Stimulated activated naive CD8-positive, alpha-beta T cell treated with anti-CD3 and anti-CD28 coated beads, Interleukin-15, amount 100 ng/mL, for 72 hours (primary cell): ENCODE results near the gene DOCK7.

Source experiments
- ATAC-seq: fragments of 150-1000 bp; cut with Tn5 transposase; 2 replicates; pipeline ENCODE4 v1.10.0; 2021; ENCODE audit warnings: mild to moderate bottlenecking, moderate library complexity
- DNase-seq, 2 donors: peaks; one replicate each; pipeline ENCODE4 v3.0.0; 2021 to 2022
- H3K27ac Mint-ChIP-seq, 2 donors: one replicate each; pipeline ENCODE4 v1.8.0; 2022; ENCODE audit warnings: mild to moderate bottlenecking in 2 of 2, mixed read lengths in 2 of 2, moderate library complexity in 2 of 2
- H3K27me3 Mint-ChIP-seq: one replicate; pipeline ENCODE4 v1.8.0; 2022; ENCODE audit warnings: mixed read lengths
- H3K4me1 Mint-ChIP-seq: one replicate; pipeline ENCODE4 v1.8.0; 2022; ENCODE audit warnings: mild to moderate bottlenecking, mixed read lengths
- H3K4me3 Mint-ChIP-seq, 2 donors: one replicate each; pipeline ENCODE4 v1.8.0; 2022; ENCODE audit warnings: mild to moderate bottlenecking in 2 of 2, mixed read lengths in 2 of 2, moderate library complexity in 1 of 2
- H3K9me3 Mint-ChIP-seq, 2 donors: one replicate each; pipeline ENCODE4 v1.8.0; 2022; ENCODE audit warnings: mixed read lengths in 2 of 2

Gene DOCK7

DNA sequence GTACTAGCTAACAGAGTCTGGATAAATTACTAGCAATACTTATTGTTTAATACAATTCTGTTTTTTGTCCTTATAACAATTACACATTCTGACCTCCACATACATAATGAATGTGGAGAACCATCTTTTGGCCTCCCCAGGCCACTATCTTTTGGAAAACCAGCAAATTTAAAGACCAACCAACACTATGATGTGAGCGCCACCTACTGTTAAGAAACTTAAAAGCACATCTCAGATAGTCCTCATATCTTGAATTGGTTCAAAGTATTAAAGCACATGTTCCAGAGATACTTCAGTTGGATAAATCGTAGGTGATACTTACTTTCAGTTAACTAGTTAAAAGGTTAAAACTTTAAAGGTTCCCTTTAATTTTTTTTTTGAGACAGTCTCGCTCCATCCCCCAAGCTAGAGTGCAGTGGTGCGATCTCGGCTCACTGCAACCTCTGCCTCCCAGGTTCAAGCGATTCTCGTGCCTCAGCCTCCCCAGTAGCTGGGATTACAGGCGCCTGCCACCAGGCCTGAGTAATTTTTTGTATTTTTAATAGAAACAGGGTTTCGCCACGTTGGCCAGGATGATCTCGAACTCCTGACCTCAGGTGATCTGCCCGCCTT is 280.7 kb downstream of the DOCK7 start:
- H3K27ac Mint-ChIP-seq = no peak overlapping the region
- DNase-seq = no peak
- ATAC-seq = no peak
- no peaks in the 10 kb centered on the region for H3K27me3 Mint-ChIP-seq
- H3K4me3 Mint-ChIP-seq = no peak overlapping the region
- H3K9me3 Mint-ChIP-seq = no peaks in the 10 kb centered on the region
- no peaks in the 10 kb centered on the region for H3K4me1 Mint-ChIP-seq

DNA sequence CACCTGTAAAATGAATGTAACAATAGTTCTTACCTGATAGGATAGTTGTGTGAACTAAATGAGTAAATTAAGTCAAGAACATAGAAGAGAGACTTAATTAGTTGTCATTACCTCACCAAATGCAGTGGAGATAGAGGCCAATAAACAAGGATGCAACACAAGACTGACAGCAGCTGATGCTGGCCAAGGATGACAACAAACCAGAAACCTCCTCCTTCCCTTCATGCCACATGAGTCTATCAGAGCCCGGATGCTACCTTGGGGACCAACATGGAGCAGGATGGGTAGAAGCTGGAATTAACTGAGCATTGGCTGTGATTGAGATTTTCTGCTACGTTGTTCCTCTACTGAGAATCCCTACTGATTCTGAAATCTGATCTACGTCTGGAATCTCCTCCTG is 281.6 kb downstream of the DOCK7 start:
- H3K9me3 Mint-ChIP-seq = no peaks in the 10 kb centered on the region

DNA sequence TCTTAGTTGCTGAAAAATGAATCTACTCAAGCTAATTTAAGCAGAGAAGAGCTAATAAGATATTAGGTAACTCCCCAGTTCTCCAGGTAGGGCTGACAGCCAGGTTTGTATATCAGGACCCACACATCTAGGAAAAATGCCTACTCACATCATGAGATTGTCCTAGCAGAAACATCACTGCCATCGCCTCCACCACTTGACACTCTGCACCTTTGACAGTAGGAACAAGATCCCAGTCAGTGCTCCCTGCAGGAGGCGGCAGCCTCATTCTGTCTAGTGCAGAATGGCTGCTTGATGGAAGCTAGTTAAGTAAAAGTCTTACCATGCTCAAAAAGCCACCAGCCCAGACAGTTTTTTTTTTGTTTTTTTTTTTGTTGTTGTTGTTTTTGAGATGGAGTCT is 282.9 kb downstream of the DOCK7 start:
- Mint-ChIP-seq H3K27me3 (no peaks in the 10 kb centered on the region), H3K4me3 (no peak overlapping the region), H3K4me1 (no peaks in the 10 kb centered on the region), H3K9me3 (no peaks in the 10 kb centered on the region), H3K27ac (no peak overlapping the region)
- DNase-seq (no peak), ATAC-seq (no peak)

More for the DNA sequence above, 281.6 kb downstream of the DOCK7 start:
- Mint-ChIP-seq H3K27me3 (no peaks in the 10 kb centered on the region), H3K4me1 (no peaks in the 10 kb centered on the region), H3K4me3 (no peak overlapping the region), H3K27ac (no peak overlapping the region)
- no peak for DNase-seq
- no peak for ATAC-seq
